Stimulated activated CD4-positive, alpha-beta T cell treated with anti-CD3 and anti-CD28 coated beads, Interleukin-1b, Interleukin-23, amount 100 ng/mL, for 24 hours (primary cell): Measurements from ENCODE around the gene DPP9.
"Not testable (repeated sequence)": the region's sequence is repeated elsewhere in the genome, so short reads cannot be mapped to it uniquely, and the experiment has no call there.

Experiments
- DNase-seq, 4 experiments: peaks; one replicate each; pipeline ENCODE4 v3.0.0-alpha.2; 2020; ENCODE audit warnings: low read depth in 4 of 4, low spot score in 1 of 4

The DPP9 gene

GRCh38 chr19:4691373-4691772 is 32.3 kb downstream of the DPP9 start:
- DNase-seq: no peak

GRCh38 chr19:4690361-4690760 is 33.3 kb downstream of the DPP9 start:
- no peak for DNase-seq

GRCh38 chr19:4689403-4689802 is 34.2 kb downstream of the DPP9 start:
- no peak for DNase-seq

- no peak for DNase-seq
Observed at GRCh38 chr19:4688587-4688986, 35.1 kb downstream of the DPP9 start.

GRCh38 chr19:4687396-4687795 is 36.2 kb downstream of the DPP9 start:
- DNase-seq: no peak

- DNase-seq: no peak
Observed at GRCh38 chr19:4686700-4687099, 36.9 kb downstream of the DPP9 start.

GRCh38 chr19:4684312-4685095 is 39.1 kb downstream of the DPP9 start:
- DNase-seq: no peak

- DNase-seq: no peak
Observed at GRCh38 chr19:4682417-4683200, 41.0 kb downstream of the DPP9 start.

- DNase-seq: not testable (repeated sequence)
Observed at GRCh38 chr19:4680021-4680420, 43.6 kb downstream of the DPP9 start.

GRCh38 chr19:4678881-4679790 is 44.5 kb downstream of the DPP9 start:
- DNase-seq: no peak

- DNase-seq: no peak
Observed at GRCh38 chr19:4676955-4677731, 46.5 kb downstream of the DPP9 start.

- no peak for DNase-seq
Observed at GRCh38 chr19:4675346-4675745, 48.3 kb downstream of the DPP9 start.

GRCh38 chr19:4673726-4674125 is 49.9 kb downstream of the DPP9 start:
- no peak for DNase-seq

GRCh38 chr19:4673216-4673615 is 50.4 kb downstream of the DPP9 start:
- no peak for DNase-seq

GRCh38 chr19:4671185-4671851 is 52.3 kb downstream of the DPP9 start:
- no peak for DNase-seq

- DNase-seq: peak; percentile 81 to 93 (median 86)
Observed at GRCh38 chr19:4669723-4670480, 53.7 kb downstream of the DPP9 start, which contains the start of gene MYDGF. MYDGF (minus strand) TSS chr19:4670342; CDS start chr19:4670334, 8 bp downstream.

GRCh38 chr19:4664642-4665041 is 59.0 kb downstream of the DPP9 start:
- no peak for DNase-seq

GRCh38 chr19:4662812-4663211 is 60.8 kb downstream of the DPP9 start:
- no peak for DNase-seq

GRCh38 chr19:4662020-4662695 is 61.5 kb downstream of the DPP9 start:
- DNase-seq: no peak
